T-cell (primary cell): ENCODE measurements around the gene MEOX2. TPM values are rescaled to one million over a fixed set of nuclear protein-coding genes. Genes with fewer than 3 reads are reported as not detected.

Experiments
- ATAC-seq, 4 experiments: fragments of 200-7000 bp in 3 of 4; fragments of 150-1000 bp in 1 of 4; cut with Tn5 transposase; replicated peaks in 1 of 4; 1 replicate in 3 of 4; 2 replicates in 1 of 4; pipeline ENCODE4 v1.10.0; 2021; ENCODE audit warnings: moderate library complexity in 3 of 4, mild to moderate bottlenecking in 2 of 4, moderate number of reproducible peaks in 1 of 4
- CTCF ChIA-PET, 2 donors: fragments of 300-600 bp; sonication (Branson Sonifier 250); formaldehyde crosslinking; loops; one replicate each; lab custom pipeline; 2022; ENCODE audit warnings: antibody characterized with exemption in 2 of 2; lab: Charles Lee
- POLR2A ChIA-PET, 2 donors: fragments of 300-600 bp; sonication (Branson Sonifier 250); formaldehyde crosslinking; loops; one replicate each; lab custom pipeline; 2022; ENCODE audit warnings: antibody characterized with exemption in 2 of 2; lab: Charles Lee
- DNase-seq, 35 experiments: peaks; one replicate each; pipeline versions ENCODE4 v3.0.0 to v3.0.0-alpha.2; 2013 to 2023
- H3K27ac ChIP-seq: one replicate; pipeline ENCODE4 v1.5.1; 2013; ENCODE audit warnings: low read length
- H3K27me3 ChIP-seq, 2 experiments: replicated peaks in 1 of 2; 1 replicate in 1 of 2; 2 replicates in 1 of 2; pipeline versions ENCODE4 v1.6.1 to v1.7.0; 2013; ENCODE audit warnings: low read length in 1 of 2, mixed read lengths in 1 of 2; ENCODE audit not compliant: control insufficient read depth in 2 of 2, insufficient read depth in 2 of 2; ENCODE audit errors: extremely low read depth in 1 of 2
- H3K36me3 ChIP-seq, 2 donors: 1 replicate in 1 of 2; 2 replicates in 1 of 2; pipeline versions ENCODE4 v1.6.1 to v1.7.0; 2013; ENCODE audit warnings: low read length in 1 of 2; ENCODE audit not compliant: control insufficient read depth in 2 of 2, insufficient read depth in 1 of 2; ENCODE audit errors: extremely low read depth in 1 of 2
- H3K4me1 ChIP-seq, 2 experiments: 1 replicate in 1 of 2; 2 replicates in 1 of 2; pipeline versions ENCODE4 v1.6.1 to v1.7.0; 2013; ENCODE audit warnings: low read length in 2 of 2, mixed read lengths in 1 of 2; ENCODE audit not compliant: insufficient read depth in 2 of 2, control insufficient read depth in 1 of 2; ENCODE audit errors: extremely low read depth in 1 of 2
- H3K4me3 ChIP-seq, 2 donors: 1 replicate in 1 of 2; 2 replicates in 1 of 2; pipeline versions ENCODE4 v1.5.1 to v1.7.0; 2013; ENCODE audit warnings: mild to moderate bottlenecking in 2 of 2, low read length in 1 of 2, moderate library complexity in 1 of 2; ENCODE audit not compliant: control insufficient read depth in 1 of 2; ENCODE audit errors: extremely low read depth in 1 of 2
- H3K9me3 ChIP-seq: 2 replicates; pipeline ENCODE4 v1.7.0; 2013
- H3K27ac Mint-ChIP-seq, 2 donors: one replicate each; pipeline ENCODE4 v1.8.0; 2020 to 2021; ENCODE audit warnings: mild to moderate bottlenecking in 2 of 2, mixed read lengths in 2 of 2
- H3K27me3 Mint-ChIP-seq, 2 donors: one replicate each; pipeline ENCODE4 v1.8.0; 2021 to 2022; ENCODE audit warnings: mixed read lengths in 2 of 2
- H3K36me3 Mint-ChIP-seq: one replicate; pipeline ENCODE4 v1.8.0; 2021; ENCODE audit warnings: mixed read lengths
- H3K4me1 Mint-ChIP-seq, 3 donors: one replicate each; pipeline ENCODE4 v1.8.0; 2020 to 2022; ENCODE audit warnings: mixed read lengths in 3 of 3, mild to moderate bottlenecking in 1 of 3
- H3K4me3 Mint-ChIP-seq, 3 donors: one replicate each; pipeline ENCODE4 v1.8.0; 2020 to 2022; ENCODE audit warnings: mild to moderate bottlenecking in 3 of 3, mixed read lengths in 3 of 3, moderate library complexity in 3 of 3
- H3K9me3 Mint-ChIP-seq, 3 donors: one replicate each; pipeline ENCODE4 v1.8.0; 2020 to 2022; ENCODE audit warnings: mixed read lengths in 3 of 3
- WGBS: methylation state at CpG from one replicate; pipeline ENCODE4 v1.1.5; 2013; ENCODE audit warnings: missing lambda C conversion rate; ENCODE audit not compliant: insufficient coverage; 5-methylcytosine and 5-hydroxymethylcytosine counted together
- total RNA-seq, 35 experiments: library from RNA in 6 of 35; stranded (reverse) in 6 of 35; fragments of 120-200 nt in 1 of 35; gene quantifications; one replicate each; pipeline versions ENCODE4 v1.2.1 to v1.2.4 and lab custom pipeline; 2013 to 2026

The MEOX2 gene
- total RNA-seq, 5 donors from 2014 or later (not counting 1 experiment from before 2014, with no cell fraction given), result 0.12 TPM; not detected in 4

DNA sequence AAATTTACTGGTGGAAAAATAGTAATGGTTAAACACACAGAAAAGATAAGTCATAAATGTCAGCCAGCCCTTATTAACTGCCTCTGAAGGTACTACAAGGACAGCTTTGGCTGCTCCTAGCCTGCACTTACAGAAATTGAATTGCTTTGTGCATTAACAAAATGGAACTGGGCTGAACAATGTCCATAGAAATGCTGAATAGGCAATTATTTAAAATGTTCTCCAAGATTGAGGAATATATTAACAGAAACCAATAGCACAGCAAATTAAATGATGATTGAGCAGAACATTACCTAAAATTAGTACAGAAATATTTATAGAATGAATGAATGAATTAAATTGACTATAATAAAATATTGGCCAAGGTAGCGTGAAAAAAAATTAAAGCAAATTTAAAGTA, 82.3 kb downstream of the MEOX2 start:
- no peak overlapping the region for H3K27ac Mint-ChIP-seq

GRCh38 chr7:15603124-15603523, 83.4 kb downstream of the MEOX2 start:
- ChIA-PET POLR2A (no interaction called here), CTCF (no interaction called here)
- Histone ChIP-seq H3K4me3 (no peak overlapping the region), H3K27me3 (no peaks in the 10 kb centered on the region), H3K9me3 (no peaks in the 10 kb centered on the region), H3K36me3 (no peaks in the 10 kb centered on the region), H3K27ac (no peak overlapping the region), H3K4me1 (no peaks in the 10 kb centered on the region)
- no peak overlapping the region for H3K4me3 Mint-ChIP-seq
- no peaks in the 10 kb centered on the region for H3K36me3 Mint-ChIP-seq
- H3K4me1 Mint-ChIP-seq, result no peaks in the 10 kb centered on the region
- H3K9me3 Mint-ChIP-seq, result peaks cover 3 to 8% (median 4%) of the 10 kb centered on the region in 3 donors
- no peak overlapping the region for H3K27ac Mint-ChIP-seq
- 81% methylated on average over 2 of the region's 2 CpGs for WGBS
- no peak for ATAC-seq
- H3K27me3 Mint-ChIP-seq, result no peaks in the 10 kb centered on the region
- no peak for DNase-seq

More for the DNA sequence above, 82.3 kb downstream of the MEOX2 start:
- Histone ChIP-seq H3K9me3 (no peaks in the 10 kb centered on the region), H3K4me1 (no peaks in the 10 kb centered on the region), H3K27me3 (no peaks in the 10 kb centered on the region), H3K4me3 (no peak overlapping the region), H3K36me3 (no peaks in the 10 kb centered on the region), H3K27ac (no peak overlapping the region)
- Mint-ChIP-seq H3K4me1 (no peaks in the 10 kb centered on the region), H3K27me3 (no peaks in the 10 kb centered on the region), H3K4me3 (no peak overlapping the region), H3K9me3 (peaks cover 3 to 12% (median 4%) of the 10 kb centered on the region in 3 donors), H3K36me3 (no peaks in the 10 kb centered on the region)
- no peak for ATAC-seq
- WGBS, result no CpG with 5 or more reads among the region's 1 CpG
- DNase-seq, result no peak
- POLR2A ChIA-PET, result no interaction called here
- CTCF ChIA-PET, result no interaction called here

GRCh38 chr7:15602236-15602635, 84.2 kb downstream of the MEOX2 start:
- CTCF ChIA-PET, result no interaction called here
- no CpG with 5 or more reads among the region's 1 CpG for WGBS
- no peaks in the 10 kb centered on the region for H3K36me3 Mint-ChIP-seq
- POLR2A ChIA-PET, result no interaction called here
- DNase-seq, result no peak
- no peaks in the 10 kb centered on the region for H3K27me3 Mint-ChIP-seq
- no peaks in the 10 kb centered on the region for H3K4me1 Mint-ChIP-seq
- H3K36me3 ChIP-seq, result no peaks in the 10 kb centered on the region
- no peaks in the 10 kb centered on the region for H3K27me3 ChIP-seq
- no peaks in the 10 kb centered on the region for H3K9me3 ChIP-seq
- no peak overlapping the region for H3K4me3 Mint-ChIP-seq
- H3K27ac Mint-ChIP-seq, result no peak overlapping the region
- peaks cover 3 to 8% (median 4%) of the 10 kb centered on the region in 3 donors for H3K9me3 Mint-ChIP-seq
- ATAC-seq, result no peak
- no peak overlapping the region for H3K4me3 ChIP-seq
- H3K27ac ChIP-seq, result no peak overlapping the region
- no peaks in the 10 kb centered on the region for H3K4me1 ChIP-seq

DNA sequence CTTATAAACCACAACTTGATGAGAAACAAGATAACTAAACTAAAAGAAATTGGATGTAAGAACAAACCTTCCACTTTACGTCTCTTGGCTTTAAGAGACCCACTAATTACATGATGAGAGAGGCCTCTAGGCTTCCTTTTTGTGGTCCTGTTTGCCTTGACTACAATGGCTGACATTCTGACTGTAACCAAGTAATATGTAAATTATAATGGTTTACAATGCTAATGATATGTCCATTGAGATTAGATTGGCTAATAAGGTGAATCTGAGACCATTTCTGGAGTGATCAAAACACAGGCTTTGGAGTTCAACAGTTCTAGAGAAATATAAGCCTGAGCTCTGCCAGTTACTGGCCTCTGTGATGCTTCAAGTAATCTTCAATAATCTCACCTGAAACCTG, 85.3 kb downstream of the MEOX2 start:
- H3K4me1 Mint-ChIP-seq, result no peaks in the 10 kb centered on the region
- Histone ChIP-seq H3K4me1 (no peaks in the 10 kb centered on the region), H3K36me3 (no peaks in the 10 kb centered on the region), H3K27ac (no peak overlapping the region), H3K27me3 (no peaks in the 10 kb centered on the region), H3K4me3 (no peak overlapping the region), H3K9me3 (no peaks in the 10 kb centered on the region)
- ChIA-PET POLR2A (interaction anchor here (0.6 to 0.7 kb wide), 2 partner anchors 11 to 100 kb away, joined by 3 read pairs; no protein-coding TSS in a partner anchor), CTCF (no interaction called here)
- no peak for DNase-seq
- no peak overlapping the region for H3K27ac Mint-ChIP-seq
- no CpG with 5 or more reads among the region's 1 CpG for WGBS
- H3K4me3 Mint-ChIP-seq, result no peak overlapping the region
- ATAC-seq, result no peak
- H3K27me3 Mint-ChIP-seq, result no peaks in the 10 kb centered on the region
- H3K9me3 Mint-ChIP-seq, result peaks cover 3 to 9% (median 8%) of the 10 kb centered on the region in 3 donors
- no peaks in the 10 kb centered on the region for H3K36me3 Mint-ChIP-seq

GRCh38 chr7:15600298-15600697, 86.2 kb downstream of the MEOX2 start:
- POLR2A ChIA-PET, result interaction anchor here (0.5 to 0.7 kb wide), 3 partner anchors 99 to 353 kb away, joined by 3 to 4 read pairs (median 4); no protein-coding TSS in a partner anchor
- H3K9me3 Mint-ChIP-seq, result peaks cover 3 to 9% (median 8%) of the 10 kb centered on the region in 3 donors
- H3K27ac Mint-ChIP-seq, result no peak overlapping the region
- no peak overlapping the region for H3K4me3 Mint-ChIP-seq
- CTCF ChIA-PET, result no interaction called here
- Histone ChIP-seq H3K36me3 (no peaks in the 10 kb centered on the region), H3K27ac (no peak overlapping the region), H3K4me3 (no peak overlapping the region), H3K4me1 (no peaks in the 10 kb centered on the region), H3K9me3 (no peaks in the 10 kb centered on the region), H3K27me3 (no peaks in the 10 kb centered on the region)
- ATAC-seq (no peak), DNase-seq (no peak)
- no peaks in the 10 kb centered on the region for H3K27me3 Mint-ChIP-seq
- H3K4me1 Mint-ChIP-seq, result no peaks in the 10 kb centered on the region
- H3K36me3 Mint-ChIP-seq, result no peaks in the 10 kb centered on the region
- 78% methylated on average over 3 of the region's 4 CpGs for WGBS

DNA sequence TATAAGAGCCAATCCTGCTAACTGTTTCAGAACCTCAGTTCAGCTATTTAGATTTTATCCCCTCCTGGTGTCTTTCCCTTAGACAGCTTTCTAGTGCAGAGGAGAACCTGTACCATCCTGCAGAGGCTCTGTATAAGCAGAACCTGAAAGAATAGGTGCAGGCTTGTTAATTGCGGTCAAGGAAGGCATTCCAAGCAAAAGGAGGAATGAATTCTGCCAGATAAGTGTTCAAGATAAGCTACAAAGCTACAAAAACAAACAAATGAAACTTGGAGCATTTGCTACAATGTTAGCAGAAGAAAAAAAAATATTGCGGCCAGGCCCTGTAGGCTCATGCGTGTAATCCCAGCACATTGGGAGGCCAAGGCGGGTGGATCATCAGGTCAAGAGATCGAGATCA, 92.0 kb downstream of the MEOX2 start:
- WGBS, result 50% methylated on average over 2 of the region's 5 CpGs
- H3K9me3 ChIP-seq, result no peaks in the 10 kb centered on the region
- H3K4me3 ChIP-seq, result no peak overlapping the region
- Mint-ChIP-seq H3K36me3 (no peaks in the 10 kb centered on the region), H3K4me1 (no peaks in the 10 kb centered on the region), H3K27me3 (no peaks in the 10 kb centered on the region), H3K9me3 (peaks cover 5 to 17% (median 7%) of the 10 kb centered on the region in 3 donors), H3K27ac (no peak overlapping the region), H3K4me3 (no peak overlapping the region)
- no peaks in the 10 kb centered on the region for H3K4me1 ChIP-seq
- no peak overlapping the region for H3K27ac ChIP-seq
- no peaks in the 10 kb centered on the region for H3K27me3 ChIP-seq
- POLR2A ChIA-PET, result interaction anchor here in 1 of 2 donors (0.8 kb wide), 1 partner anchor 950 kb away, joined by 3 read pairs; no protein-coding TSS in a partner anchor
- DNase-seq (no peak), ATAC-seq (no peak)
- no peaks in the 10 kb centered on the region for H3K36me3 ChIP-seq
- CTCF ChIA-PET, result no interaction called here
